Activated CD4-positive, alpha-beta T cell treated with anti-CD3 and anti-CD28 coated beads, Interleukin-2, amount 10 ng/mL, durations not matched to agents 7 days and 5 days (primary cell): ENCODE measurements around the gene PLXDC2. TPM values are rescaled to one million over a fixed set of nuclear protein-coding genes. Genes with fewer than 3 reads are reported as not detected.

ENCODE experiments used
- CTCF ChIA-PET: fragments of 350-600 bp; sonication (Branson Sonifier 250); formaldehyde crosslinking; loops from one replicate; lab custom pipeline; 2021; ENCODE audit warnings: antibody characterized with exemption; lab: Charles Lee
- POLR2A ChIA-PET: fragments of 350-600 bp; sonication (Branson Sonifier 250); formaldehyde crosslinking; loops from one replicate; lab custom pipeline; 2021; ENCODE audit warnings: antibody characterized with exemption; lab: Charles Lee
- DNase-seq: peaks from one replicate; pipeline ENCODE4 v3.0.0-alpha.2; 2020
- H3K27ac Mint-ChIP-seq: one replicate; pipeline ENCODE4 v1.8.0; 2021; ENCODE audit warnings: mild to moderate bottlenecking, moderate library complexity, mixed read lengths
- H3K27me3 Mint-ChIP-seq: one replicate; pipeline ENCODE4 v1.8.0; 2021; ENCODE audit warnings: mixed read lengths
- H3K36me3 Mint-ChIP-seq: one replicate; pipeline ENCODE4 v1.8.0; 2021; ENCODE audit warnings: low read depth, mixed read lengths
- H3K4me1 Mint-ChIP-seq: one replicate; pipeline ENCODE4 v1.8.0; 2021; ENCODE audit warnings: mixed read lengths
- H3K4me3 Mint-ChIP-seq: one replicate; pipeline ENCODE4 v1.8.0; 2021; ENCODE audit warnings: mild to moderate bottlenecking, moderate library complexity, mixed read lengths
- H3K9me3 Mint-ChIP-seq: one replicate; pipeline ENCODE4 v1.8.0; 2021; ENCODE audit warnings: mixed read lengths
- total RNA-seq, 2 experiments: library from RNA; stranded (reverse); gene quantifications; one replicate each; pipeline ENCODE4 v1.2.3, GENCODE V29; 2021

PLXDC2 gene
- total RNA-seq, 2 experiments from 2014 or later = not detected

DNA sequence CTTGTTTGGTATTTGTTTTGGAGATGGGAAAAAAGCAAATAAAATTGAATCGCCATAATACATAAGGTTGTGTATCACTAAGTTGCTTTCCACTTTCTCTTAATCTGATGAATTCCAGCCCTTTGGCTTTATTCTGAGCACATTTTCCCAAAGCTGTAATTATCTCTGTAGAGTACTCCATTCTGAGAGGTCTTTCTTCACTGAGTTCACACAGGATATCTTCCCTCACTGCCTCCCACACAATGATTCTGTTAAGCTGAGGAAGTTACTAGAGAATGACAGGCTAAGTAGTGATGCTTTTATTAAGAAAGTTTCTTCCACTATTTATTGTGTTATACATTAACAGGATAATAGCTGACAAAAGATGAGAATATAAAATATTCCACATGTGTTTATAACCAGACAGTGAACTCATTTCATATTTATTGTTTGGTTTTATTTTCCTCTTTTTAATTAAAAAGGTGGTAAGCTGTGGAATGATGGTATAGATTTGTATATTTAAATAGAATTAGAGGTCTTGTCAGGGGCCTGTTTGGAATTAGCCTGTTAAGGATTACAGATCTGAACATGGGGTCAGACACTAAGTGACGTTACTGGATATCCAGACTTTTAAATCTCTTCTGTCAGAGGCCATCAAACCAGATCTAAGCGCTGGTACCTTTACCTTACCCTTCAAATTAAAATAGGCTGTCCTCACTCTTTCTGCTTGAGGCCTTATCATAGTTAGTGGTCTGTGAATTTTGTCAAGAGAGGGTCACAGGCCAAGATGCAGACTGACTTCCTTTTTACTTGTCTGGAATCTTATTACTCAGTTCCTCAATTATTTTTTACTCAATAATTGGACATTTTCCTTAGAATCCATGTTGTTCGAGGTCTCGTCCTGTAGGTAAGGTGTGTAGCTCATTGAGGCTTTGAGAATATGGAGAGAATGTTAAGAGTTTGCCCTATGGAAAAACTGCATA, 8.4 kb downstream of the PLXDC2 start:
- H3K36me3 Mint-ChIP-seq = no peaks in the 10 kb centered on the region
- DNase-seq = no peak
- H3K4me3 Mint-ChIP-seq = no peak overlapping the region
- no peaks in the 10 kb centered on the region for H3K9me3 Mint-ChIP-seq
- POLR2A ChIA-PET = no interaction called here
- H3K27ac Mint-ChIP-seq = no peak overlapping the region
- CTCF ChIA-PET = no interaction called here
- H3K4me1 Mint-ChIP-seq = no peaks in the 10 kb centered on the region
- H3K27me3 Mint-ChIP-seq = no peaks in the 10 kb centered on the region

GRCh38 chr10:19825700-19826099, 9.5 kb downstream of the PLXDC2 start:
- H3K27me3 Mint-ChIP-seq = no peaks in the 10 kb centered on the region
- ChIA-PET CTCF (no interaction called here), POLR2A (no interaction called here)
- H3K36me3 Mint-ChIP-seq = no peaks in the 10 kb centered on the region
- no peak for DNase-seq
- no peaks in the 10 kb centered on the region for H3K4me1 Mint-ChIP-seq
- H3K4me3 Mint-ChIP-seq = no peak overlapping the region
- no peak overlapping the region for H3K27ac Mint-ChIP-seq
- no peaks in the 10 kb centered on the region for H3K9me3 Mint-ChIP-seq

DNA sequence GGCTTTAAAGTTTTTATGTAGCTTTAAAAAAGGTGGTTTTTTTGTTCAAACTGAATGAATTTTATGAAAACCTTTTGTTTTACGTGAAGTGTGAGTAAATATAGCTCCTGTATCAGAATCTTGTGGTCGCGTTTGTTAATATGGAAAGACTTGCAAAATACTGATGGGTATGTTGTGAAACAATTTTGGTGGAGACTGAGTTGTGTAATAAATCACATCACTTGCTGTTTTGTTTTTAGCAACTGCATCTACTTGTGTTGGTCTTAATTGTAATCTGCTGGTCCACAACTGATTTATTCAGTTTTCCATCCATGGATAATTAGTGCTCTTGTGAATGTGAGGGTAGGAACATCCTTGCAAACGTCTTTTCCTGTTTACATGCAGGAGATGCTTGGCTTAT, 10.5 kb downstream of the PLXDC2 start:
- CTCF ChIA-PET = no interaction called here
- Mint-ChIP-seq H3K27ac (no peak overlapping the region), H3K4me1 (no peaks in the 10 kb centered on the region), H3K27me3 (no peaks in the 10 kb centered on the region), H3K36me3 (no peaks in the 10 kb centered on the region), H3K9me3 (no peaks in the 10 kb centered on the region), H3K4me3 (no peak overlapping the region)
- POLR2A ChIA-PET = no interaction called here
- DNase-seq = no peak

GRCh38 chr10:19828278-19829049, 12.2 kb downstream of the PLXDC2 start:
- Mint-ChIP-seq H3K36me3 (no peaks in the 10 kb centered on the region), H3K9me3 (no peaks in the 10 kb centered on the region), H3K27ac (no peak overlapping the region), H3K4me3 (no peak overlapping the region), H3K4me1 (no peaks in the 10 kb centered on the region), H3K27me3 (no peaks in the 10 kb centered on the region)
- ChIA-PET CTCF (no interaction called here), POLR2A (no interaction called here)
- no peak for DNase-seq

GRCh38 chr10:19832699-19833098, 16.5 kb downstream of the PLXDC2 start:
- Mint-ChIP-seq H3K9me3 (no peaks in the 10 kb centered on the region), H3K27ac (no peak overlapping the region), H3K27me3 (no peaks in the 10 kb centered on the region), H3K36me3 (no peaks in the 10 kb centered on the region), H3K4me3 (no peak overlapping the region), H3K4me1 (no peaks in the 10 kb centered on the region)
- ChIA-PET POLR2A (no interaction called here), CTCF (no interaction called here)
- DNase-seq = no peak

GRCh38 chr10:19833170-19833824, 17.1 kb downstream of the PLXDC2 start:
- ChIA-PET POLR2A (no interaction called here), CTCF (no interaction called here)
- no peaks in the 10 kb centered on the region for H3K4me1 Mint-ChIP-seq
- no peak overlapping the region for H3K27ac Mint-ChIP-seq
- no peaks in the 10 kb centered on the region for H3K27me3 Mint-ChIP-seq
- H3K9me3 Mint-ChIP-seq = no peaks in the 10 kb centered on the region
- H3K36me3 Mint-ChIP-seq = no peaks in the 10 kb centered on the region
- no peak for DNase-seq
- H3K4me3 Mint-ChIP-seq = no peak overlapping the region

DNA sequence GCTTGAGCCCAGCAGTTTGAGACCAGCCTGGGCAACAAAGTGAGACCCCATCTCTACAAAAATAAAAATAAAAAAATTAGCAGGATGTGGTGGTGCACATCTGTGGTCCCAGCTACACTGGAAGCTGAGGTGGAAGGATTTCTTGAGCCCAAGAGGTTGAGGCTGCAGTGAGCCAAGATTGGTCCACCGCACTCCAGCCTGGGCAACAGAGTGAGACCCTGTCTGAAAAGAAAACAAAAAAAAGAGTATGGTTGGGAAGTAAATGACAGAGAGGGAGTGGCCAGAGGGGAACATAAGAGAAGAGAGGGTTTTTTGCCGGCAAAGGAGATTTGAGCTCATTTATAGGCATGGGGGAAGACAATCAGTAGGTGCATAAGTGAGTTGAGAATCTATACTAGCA, 19.7 kb downstream of the PLXDC2 start:
- H3K27me3 Mint-ChIP-seq = no peaks in the 10 kb centered on the region
- no peak for DNase-seq
- H3K9me3 Mint-ChIP-seq = no peaks in the 10 kb centered on the region
- no peak overlapping the region for H3K4me3 Mint-ChIP-seq
- no peak overlapping the region for H3K27ac Mint-ChIP-seq
- ChIA-PET CTCF (no interaction called here), POLR2A (no interaction called here)
- no peaks in the 10 kb centered on the region for H3K4me1 Mint-ChIP-seq
- H3K36me3 Mint-ChIP-seq = no peaks in the 10 kb centered on the region

GRCh38 chr10:19839090-19839489, 22.9 kb downstream of the PLXDC2 start:
- POLR2A ChIA-PET = no interaction called here
- no peaks in the 10 kb centered on the region for H3K27me3 Mint-ChIP-seq
- H3K36me3 Mint-ChIP-seq = no peaks in the 10 kb centered on the region
- CTCF ChIA-PET = interaction anchor here (0.8 kb wide), 1 partner anchor 8 kb away, joined by 3 read pairs; no protein-coding TSS in a partner anchor
- H3K4me1 Mint-ChIP-seq = no peaks in the 10 kb centered on the region
- DNase-seq = no peak
- H3K4me3 Mint-ChIP-seq = no peak overlapping the region
- no peaks in the 10 kb centered on the region for H3K9me3 Mint-ChIP-seq
- no peak overlapping the region for H3K27ac Mint-ChIP-seq

GRCh38 chr10:19839552-19839951, 23.3 kb downstream of the PLXDC2 start:
- Mint-ChIP-seq H3K27me3 (no peaks in the 10 kb centered on the region), H3K27ac (no peak overlapping the region), H3K4me3 (no peak overlapping the region), H3K36me3 (no peaks in the 10 kb centered on the region), H3K4me1 (no peaks in the 10 kb centered on the region), H3K9me3 (no peaks in the 10 kb centered on the region)
- ChIA-PET POLR2A (no interaction called here), CTCF (interaction anchor here (0.8 kb wide), 1 partner anchor 8 kb away, joined by 3 read pairs; no protein-coding TSS in a partner anchor)
- DNase-seq = no peak

DNA sequence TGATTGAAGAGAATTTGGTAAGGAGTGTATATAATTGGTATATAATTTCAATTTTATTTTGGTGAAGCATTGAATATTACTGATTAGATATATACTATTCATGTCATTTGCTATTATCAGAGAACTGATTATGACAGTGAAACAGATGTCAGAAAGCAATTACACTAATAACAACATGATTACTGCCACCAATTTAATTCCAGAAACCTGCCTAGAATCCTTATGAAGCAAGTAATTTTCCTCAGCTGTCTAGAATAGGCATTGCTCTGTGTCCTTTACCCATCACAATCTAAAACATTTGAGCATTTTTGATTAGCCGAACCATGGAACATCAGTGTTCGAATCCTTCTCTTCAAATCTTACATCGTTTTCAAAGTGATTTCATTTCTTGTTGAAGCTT, 24.5 kb downstream of the PLXDC2 start:
- no peaks in the 10 kb centered on the region for H3K36me3 Mint-ChIP-seq
- no peaks in the 10 kb centered on the region for H3K4me1 Mint-ChIP-seq
- no peak for DNase-seq
- no peak overlapping the region for H3K4me3 Mint-ChIP-seq
- H3K27me3 Mint-ChIP-seq = no peaks in the 10 kb centered on the region
- no peaks in the 10 kb centered on the region for H3K9me3 Mint-ChIP-seq
- H3K27ac Mint-ChIP-seq = no peak overlapping the region
- POLR2A ChIA-PET = no interaction called here
- CTCF ChIA-PET = no interaction called here

DNA sequence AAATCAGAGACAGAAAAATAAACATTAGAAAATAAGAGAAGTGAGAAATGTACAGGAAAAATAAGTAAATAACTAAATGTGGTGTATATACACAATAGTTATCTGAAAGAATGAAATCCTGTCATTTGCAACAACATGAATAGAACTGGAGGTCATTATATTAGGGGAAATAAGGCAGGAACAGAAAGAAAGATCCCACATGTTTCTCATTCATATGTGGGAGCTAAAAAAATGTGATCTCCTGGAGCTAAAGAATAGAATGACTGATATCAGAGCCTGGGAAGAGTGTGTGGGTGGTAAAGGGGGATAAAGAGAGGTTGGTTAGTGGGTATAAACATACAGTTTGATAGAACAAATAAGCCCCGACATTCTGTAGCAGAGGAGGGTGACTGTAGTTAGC, 27.3 kb downstream of the PLXDC2 start:
- no peak for DNase-seq
- ChIA-PET CTCF (no interaction called here), POLR2A (no interaction called here)
- Mint-ChIP-seq H3K27me3 (no peaks in the 10 kb centered on the region), H3K36me3 (no peaks in the 10 kb centered on the region), H3K27ac (no peak overlapping the region), H3K4me3 (no peak overlapping the region), H3K9me3 (no peaks in the 10 kb centered on the region), H3K4me1 (no peaks in the 10 kb centered on the region)

DNA sequence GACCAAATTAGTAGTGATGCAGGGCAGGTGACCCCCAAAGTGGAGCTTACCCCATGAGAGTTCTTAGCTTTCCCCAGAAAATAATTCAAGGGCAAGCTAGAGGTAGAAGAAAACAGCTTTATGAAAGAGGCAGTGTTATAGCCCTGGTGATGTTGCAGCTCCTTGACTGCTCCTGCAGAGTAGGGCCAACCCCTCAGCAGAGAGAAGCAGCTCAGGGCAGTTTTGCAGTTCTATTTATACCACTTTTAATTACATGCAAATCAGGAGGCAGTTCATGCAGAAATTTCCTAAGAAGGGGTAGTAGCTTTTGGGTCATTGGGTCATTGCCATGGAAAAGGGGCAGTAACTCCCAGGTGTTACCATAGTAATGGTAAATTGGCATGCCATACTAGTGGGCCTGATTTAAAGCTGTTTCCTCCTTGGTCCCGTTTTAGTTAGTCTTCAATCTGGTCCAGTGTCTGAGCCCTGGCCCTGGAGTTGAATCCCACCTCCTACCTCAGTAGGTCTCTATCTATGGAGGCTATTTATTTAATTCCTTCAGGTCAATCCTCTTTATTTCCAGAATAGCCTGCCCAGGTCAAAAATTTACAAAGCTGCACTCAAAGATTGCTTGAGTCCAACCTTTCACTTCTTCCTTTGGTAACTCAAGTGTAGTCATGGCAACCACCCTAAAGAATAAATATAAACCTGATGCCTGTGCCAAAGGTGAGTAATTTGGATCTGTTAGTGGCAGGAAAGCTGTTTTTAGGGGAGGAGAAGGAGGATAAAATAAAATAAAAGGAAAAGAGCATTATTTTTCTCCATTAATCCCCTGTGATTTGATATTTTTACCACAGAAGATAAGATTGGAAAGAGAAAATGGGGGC, 29.5 kb downstream of the PLXDC2 start:
- Mint-ChIP-seq H3K36me3 (no peaks in the 10 kb centered on the region), H3K4me1 (no peaks in the 10 kb centered on the region), H3K9me3 (no peaks in the 10 kb centered on the region), H3K27ac (no peak overlapping the region), H3K4me3 (no peak overlapping the region), H3K27me3 (no peaks in the 10 kb centered on the region)
- ChIA-PET POLR2A (no interaction called here), CTCF (no interaction called here)
- DNase-seq = no peak
